HG03520 (cell line): ENCODE measurements around the gene RBMS1.
"Not testable (repeated sequence)": the region's sequence is repeated elsewhere in the genome, so short reads cannot be mapped to it uniquely, and the experiment has no call there.

ENCODE experiments used
- ATAC-seq: cut with Tn5 transposase; IDR thresholded peaks from one replicate; pipeline ENCODE4 v1.9.1; 2021; ENCODE audit warnings: mild to moderate bottlenecking, moderate library complexity; ENCODE audit not compliant: unreplicated experiment

Gene RBMS1

GRCh38 chr2:160472839-160473251, 20.8 kb downstream of the RBMS1 start:
- no peak for ATAC-seq

- no peak for ATAC-seq
These were observed 21.7 kb downstream of the RBMS1 start for GRCh38 chr2:160471950-160472349.

- ATAC-seq: no peak
These were observed 23.9 kb downstream of the RBMS1 start for GRCh38 chr2:160469621-160470204.

- ATAC-seq: no peak
These were observed 24.4 kb downstream of the RBMS1 start for GRCh38 chr2:160469164-160469563.

GRCh38 chr2:160467086-160467485, 26.5 kb downstream of the RBMS1 start:
- ATAC-seq: no peak

- no peak for ATAC-seq
These were observed 28.2 kb downstream of the RBMS1 start for GRCh38 chr2:160465406-160465805.

GRCh38 chr2:160465002-160465401, 28.6 kb downstream of the RBMS1 start:
- no peak for ATAC-seq

GRCh38 chr2:160464017-160464416, 29.6 kb downstream of the RBMS1 start:
- no peak for ATAC-seq

GRCh38 chr2:160463245-160463644, 30.4 kb downstream of the RBMS1 start:
- ATAC-seq: no peak

GRCh38 chr2:160460333-160460731, 33.3 kb downstream of the RBMS1 start:
- no peak for ATAC-seq

- no peak for ATAC-seq
These were observed 33.9 kb downstream of the RBMS1 start for GRCh38 chr2:160459538-160460332.

- ATAC-seq: no peak
These were observed 34.7 kb downstream of the RBMS1 start for GRCh38 chr2:160458718-160459453.

GRCh38 chr2:160457588-160457987, 36.0 kb downstream of the RBMS1 start:
- ATAC-seq: no peak

- ATAC-seq: no peak
These were observed 39.4 kb downstream of the RBMS1 start for GRCh38 chr2:160454070-160454797.

GRCh38 chr2:160453111-160453820, 40.3 kb downstream of the RBMS1 start:
- ATAC-seq: no peak

- no peak for ATAC-seq
These were observed 43.1 kb downstream of the RBMS1 start for GRCh38 chr2:160450486-160450885.

- not testable (repeated sequence) for ATAC-seq
These were observed 44.8 kb downstream of the RBMS1 start for GRCh38 chr2:160448821-160449220.

GRCh38 chr2:160445673-160446072, 47.9 kb downstream of the RBMS1 start:
- ATAC-seq: no peak

GRCh38 chr2:160442603-160443002, 51.0 kb downstream of the RBMS1 start:
- ATAC-seq: no peak

- ATAC-seq: no peak
These were observed 52.7 kb downstream of the RBMS1 start for GRCh38 chr2:160440888-160441287.

GRCh38 chr2:160439038-160439437, 54.6 kb downstream of the RBMS1 start:
- ATAC-seq: not testable (repeated sequence)
